Prostate gland (tissue), 2 donors: ENCODE results near the gene PNKP. TPM values are rescaled to one million over a fixed set of nuclear protein-coding genes. Genes with fewer than 3 reads are reported as not detected.

Experiments
- DNase-seq: peaks from one replicate; pipeline ENCODE4 v3.0.0-alpha.2; 2019; ENCODE audit warnings: low spot score
- H3K27ac ChIP-seq, 2 donors: fragments of 200-600 bp; sonication (generic); 2 replicates each; pipeline ENCODE4 v1.5.1; 2017 to 2019
- H3K27me3 ChIP-seq: fragments of 200-600 bp; sonication (generic); replicated peaks from 2 replicates; pipeline ENCODE4 v1.5.1; 2019; ENCODE audit not compliant: insufficient read depth
- H3K36me3 ChIP-seq, 2 donors: fragments of 200-600 bp; sonication (generic); 1 replicate in 1 of 2; 2 replicates in 1 of 2; pipeline versions ENCODE4 v1.5.1 to v1.8.1; 2017 to 2019
- H3K4me1 ChIP-seq: fragments of 200-600 bp; sonication (generic); replicated peaks from 2 replicates; pipeline ENCODE4 v1.5.1; 2019
- H3K4me3 ChIP-seq, 2 donors: fragments of 200-600 bp; sonication (generic); 2 replicates each; pipeline ENCODE4 v1.5.1; 2017 to 2019
- H3K9me3 ChIP-seq: fragments of 200-600 bp; sonication (generic); 2 replicates; pipeline ENCODE4 v1.5.1; 2017
- POLR2A ChIP-seq: fragments of 450-650 bp; IDR thresholded peaks from one replicate; pipeline ENCODE4 v1.6.1; 2016; ENCODE audit warnings: antibody characterized with exemption, mild to moderate bottlenecking
- POLR2AphosphoS5 ChIP-seq: sonication (generic); formaldehyde crosslinking; IDR thresholded peaks from one replicate; pipeline ENCODE4 v1.6.1; 2017; ENCODE audit warnings: antibody characterized with exemption
- WGBS: methylation state at CpG from one replicate; pipeline ENCODE4 v1.1.5; 2018; 5-methylcytosine and 5-hydroxymethylcytosine counted together
- intact Hi-C: fragments of 100-400 bp; cut with DNase I; formaldehyde crosslinking; loops from one replicate; pipeline ENCODE4 v1.14.2; 2022
- total RNA-seq, 2 donors: library from RNA; depleted of rRNA; stranded (reverse); fragments of >200 nt; gene quantifications; one replicate each; pipeline ENCODE4 v1.1.0, GENCODE V29; 2016
- TF ChIP-seq, protein P1 (sequence below), 4 experiments: fragments of 200-600 bp in 2 of 4; fragments of 450-650 bp in 2 of 4; sonication (generic) in 2 of 4; IDR thresholded peaks; 1 replicate in 3 of 4; 2 replicates in 1 of 4; pipeline ENCODE4 v1.5.1; 2016 to 2019; ENCODE audit warnings: antibody characterized with exemption in 4 of 4, mild to moderate bottlenecking in 2 of 4, moderate library complexity in 2 of 4

The PNKP gene
- total RNA-seq, 2 donors from 2014 or later, result 64.9 to 128 TPM

DNA sequence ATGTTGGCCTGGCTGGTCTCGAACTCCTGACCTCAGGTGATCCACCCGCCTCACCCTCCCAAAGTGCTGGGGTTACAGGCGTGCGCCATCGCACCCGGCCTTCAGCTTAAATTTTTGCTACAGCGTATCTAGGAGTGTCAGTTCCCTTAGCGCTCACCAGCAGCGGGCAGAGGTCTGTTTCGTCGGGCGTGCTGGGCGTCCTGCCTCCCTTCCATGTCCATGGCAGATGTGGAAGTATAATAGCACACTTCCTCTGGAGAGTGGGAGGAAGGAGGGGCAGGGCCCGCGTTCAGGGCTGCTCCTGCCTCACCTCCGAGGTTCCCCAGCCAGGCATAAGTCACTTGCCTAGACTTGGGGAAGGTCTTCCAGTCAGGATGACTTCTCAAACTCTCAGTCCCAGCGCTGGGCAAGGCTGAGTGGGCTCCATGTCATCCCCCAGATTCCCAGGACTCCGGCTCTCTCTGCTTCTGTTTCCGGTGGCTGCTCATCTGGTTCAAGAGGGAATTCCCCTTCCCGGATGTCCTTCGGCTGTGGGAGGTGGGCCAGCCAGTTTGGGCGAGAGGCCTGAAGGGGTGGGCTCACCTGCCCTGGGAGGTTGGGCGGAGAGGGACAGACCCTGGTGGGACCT, 19.8 kb upstream of the PNKP start:
- DNase-seq, result no peak
- Histone ChIP-seq H3K4me3 (no peak overlapping the region), H3K9me3 (no peaks in the 10 kb centered on the region), H3K27ac (no peak overlapping the region), H3K27me3 (no peaks in the 10 kb centered on the region), H3K36me3 (peaks cover 16 to 27% of the 10 kb centered on the region in 2 donors), H3K4me1 (no peaks in the 10 kb centered on the region)
- TF ChIP-seq POLR2A (no peak), POLR2AphosphoS5 (no peak)
- TF ChIP-seq, protein P1, sequence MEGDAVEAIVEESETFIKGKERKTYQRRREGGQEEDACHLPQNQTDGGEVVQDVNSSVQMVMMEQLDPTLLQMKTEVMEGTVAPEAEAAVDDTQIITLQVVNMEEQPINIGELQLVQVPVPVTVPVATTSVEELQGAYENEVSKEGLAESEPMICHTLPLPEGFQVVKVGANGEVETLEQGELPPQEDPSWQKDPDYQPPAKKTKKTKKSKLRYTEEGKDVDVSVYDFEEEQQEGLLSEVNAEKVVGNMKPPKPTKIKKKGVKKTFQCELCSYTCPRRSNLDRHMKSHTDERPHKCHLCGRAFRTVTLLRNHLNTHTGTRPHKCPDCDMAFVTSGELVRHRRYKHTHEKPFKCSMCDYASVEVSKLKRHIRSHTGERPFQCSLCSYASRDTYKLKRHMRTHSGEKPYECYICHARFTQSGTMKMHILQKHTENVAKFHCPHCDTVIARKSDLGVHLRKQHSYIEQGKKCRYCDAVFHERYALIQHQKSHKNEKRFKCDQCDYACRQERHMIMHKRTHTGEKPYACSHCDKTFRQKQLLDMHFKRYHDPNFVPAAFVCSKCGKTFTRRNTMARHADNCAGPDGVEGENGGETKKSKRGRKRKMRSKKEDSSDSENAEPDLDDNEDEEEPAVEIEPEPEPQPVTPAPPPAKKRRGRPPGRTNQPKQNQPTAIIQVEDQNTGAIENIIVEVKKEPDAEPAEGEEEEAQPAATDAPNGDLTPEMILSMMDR (IDR thresholded peaks at IDR 0.05), result no peak
- intact Hi-C loops, result no loop called here
- 66% methylated on average over 20 of the region's 23 CpGs for WGBS

DNA sequence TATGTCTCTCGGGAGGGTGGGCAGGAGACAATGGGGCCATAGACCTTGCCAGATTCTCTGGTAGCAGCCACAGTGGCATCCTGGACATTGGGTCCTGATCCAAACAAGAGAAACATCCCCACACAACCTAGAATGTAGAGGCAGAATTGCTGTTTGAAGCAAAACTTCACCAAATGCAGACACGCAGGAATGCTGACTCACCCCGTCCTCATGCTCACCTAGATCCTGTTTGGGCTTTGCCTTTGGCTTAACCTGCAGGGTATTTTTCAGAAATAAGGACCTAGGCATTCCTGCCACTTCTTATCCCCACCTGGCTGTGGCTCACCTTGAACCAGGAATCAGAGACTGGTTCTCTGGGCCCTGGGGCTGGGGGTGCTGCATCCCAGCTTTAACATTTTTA, 17.4 kb upstream of the PNKP start:
- no peak for DNase-seq
- Histone ChIP-seq H3K4me3 (no peak overlapping the region), H3K27me3 (no peaks in the 10 kb centered on the region), H3K36me3 (peaks cover 22 to 45% of the 10 kb centered on the region in 2 donors), H3K27ac (no peak overlapping the region), H3K9me3 (no peaks in the 10 kb centered on the region), H3K4me1 (no peaks in the 10 kb centered on the region)
- intact Hi-C loops, result no loop called here
- TF ChIP-seq POLR2AphosphoS5 (no peak), POLR2A (no peak)
- TF ChIP-seq, protein P1 (IDR thresholded peaks at IDR 0.05), result no peak
- WGBS, result 88% methylated on average over 3 of the region's 3 CpGs

DNA sequence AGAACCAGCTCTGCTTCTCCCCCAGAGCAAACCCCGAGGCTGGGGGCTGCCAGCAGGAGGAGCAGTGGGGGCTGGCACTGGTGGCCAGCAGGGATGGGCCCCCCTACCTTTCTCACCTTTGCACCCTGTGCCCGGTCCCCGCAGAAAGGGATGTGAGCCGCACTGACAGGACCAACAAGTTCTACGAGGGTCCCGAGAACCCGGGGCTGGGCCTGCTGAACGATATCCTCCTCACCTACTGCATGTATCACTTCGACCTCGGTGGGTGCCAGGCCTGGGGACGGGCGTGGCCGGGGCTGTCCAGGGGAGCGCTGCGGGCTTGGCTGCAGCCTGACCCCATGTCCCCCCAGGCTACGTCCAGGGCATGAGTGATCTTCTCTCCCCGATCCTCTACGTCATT, 16.7 kb upstream of the PNKP start:
- TF ChIP-seq POLR2A (no peak), POLR2AphosphoS5 (no peak)
- TF ChIP-seq, protein P1 (IDR thresholded peaks at IDR 0.05), result no peak
- H3K4me3 ChIP-seq, result no peak overlapping the region
- no peak for DNase-seq
- H3K27me3 ChIP-seq, result no peaks in the 10 kb centered on the region
- WGBS, result 91% methylated on average over 18 of the region's 18 CpGs
- H3K36me3 ChIP-seq, result peaks cover 22 to 45% of the 10 kb centered on the region in 2 donors
- H3K27ac ChIP-seq, result no peak overlapping the region
- H3K4me1 ChIP-seq, result no peaks in the 10 kb centered on the region
- H3K9me3 ChIP-seq, result no peaks in the 10 kb centered on the region
- intact Hi-C loops, result no loop called here

DNA sequence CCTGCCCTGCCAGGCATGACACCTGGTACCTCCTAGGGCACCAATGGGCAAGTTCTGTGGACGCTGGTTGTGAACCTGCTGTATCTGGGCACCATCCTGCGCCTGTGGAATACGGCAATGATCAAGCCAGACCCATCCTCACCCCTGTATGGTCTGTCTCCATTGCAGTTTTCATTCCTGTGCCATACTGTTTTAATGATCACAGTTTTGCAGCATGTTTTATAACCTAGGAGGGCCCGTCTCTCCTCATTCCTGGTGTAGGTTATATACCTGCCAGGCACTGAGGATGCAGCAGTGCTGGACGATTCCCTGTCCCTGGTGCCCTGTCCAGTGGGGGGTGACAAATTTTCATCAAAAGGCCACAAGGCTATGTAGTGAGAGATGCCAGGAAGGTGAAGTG, 15.7 kb upstream of the PNKP start:
- Histone ChIP-seq H3K4me1 (peaks cover 8% of the 10 kb centered on the region), H3K27me3 (no peaks in the 10 kb centered on the region), H3K9me3 (no peaks in the 10 kb centered on the region), H3K4me3 (no peak overlapping the region), H3K27ac (no peak overlapping the region), H3K36me3 (peaks cover 22 to 45% of the 10 kb centered on the region in 2 donors)
- DNase-seq, result no peak
- intact Hi-C loops, result no loop called here
- TF ChIP-seq POLR2A (no peak), POLR2AphosphoS5 (no peak)
- TF ChIP-seq, protein P1 (IDR thresholded peaks at IDR 0.05), result no peak
- 98% methylated on average over 5 of the region's 5 CpGs for WGBS

DNA sequence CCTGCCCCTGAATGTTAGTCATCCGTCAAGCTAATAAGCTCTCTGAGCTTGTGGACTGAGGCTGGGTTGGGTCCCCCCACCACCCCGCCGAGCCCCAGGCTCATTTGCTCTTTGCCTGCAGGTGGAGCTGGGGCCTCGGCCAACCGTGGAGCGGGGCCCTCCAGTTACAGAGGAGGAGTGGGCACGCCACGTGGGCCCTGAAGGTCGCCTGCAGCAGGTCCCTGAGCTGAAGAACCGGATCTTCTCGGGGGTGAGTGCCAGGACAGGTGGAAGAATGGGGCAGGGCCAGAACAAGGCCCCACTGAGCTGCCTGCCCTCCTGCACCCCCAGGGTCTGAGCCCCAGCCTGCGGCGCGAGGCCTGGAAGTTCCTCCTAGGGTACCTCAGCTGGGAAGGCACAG, 15.3 kb upstream of the PNKP start:
- peaks cover 8% of the 10 kb centered on the region for H3K4me1 ChIP-seq
- 95% methylated on average over 14 of the region's 14 CpGs for WGBS
- H3K4me3 ChIP-seq, result no peak overlapping the region
- DNase-seq, result no peak
- H3K27ac ChIP-seq, result no peak overlapping the region
- TF ChIP-seq, protein P1 (IDR thresholded peaks at IDR 0.05), result no peak
- TF ChIP-seq POLR2AphosphoS5, result no peak
- TF ChIP-seq POLR2A, result no peak
- H3K36me3 ChIP-seq, result peaks cover 22 to 45% of the 10 kb centered on the region in 2 donors
- no peaks in the 10 kb centered on the region for H3K9me3 ChIP-seq
- no peaks in the 10 kb centered on the region for H3K27me3 ChIP-seq
- intact Hi-C loops, result no loop called here
